ENCODE data around the gene FTCD. TPM values are rescaled to one million over a fixed set of nuclear protein-coding genes. Genes with fewer than 3 reads are reported as not detected.

FTCD gene
- total and polyA plus RNA-seq, 10 of the 15 experiments (the other 5 are each of a cell fraction or from before 2014, with no cell fraction given): 0.27 to 0.28 TPM; not detected in 8

DNA sequence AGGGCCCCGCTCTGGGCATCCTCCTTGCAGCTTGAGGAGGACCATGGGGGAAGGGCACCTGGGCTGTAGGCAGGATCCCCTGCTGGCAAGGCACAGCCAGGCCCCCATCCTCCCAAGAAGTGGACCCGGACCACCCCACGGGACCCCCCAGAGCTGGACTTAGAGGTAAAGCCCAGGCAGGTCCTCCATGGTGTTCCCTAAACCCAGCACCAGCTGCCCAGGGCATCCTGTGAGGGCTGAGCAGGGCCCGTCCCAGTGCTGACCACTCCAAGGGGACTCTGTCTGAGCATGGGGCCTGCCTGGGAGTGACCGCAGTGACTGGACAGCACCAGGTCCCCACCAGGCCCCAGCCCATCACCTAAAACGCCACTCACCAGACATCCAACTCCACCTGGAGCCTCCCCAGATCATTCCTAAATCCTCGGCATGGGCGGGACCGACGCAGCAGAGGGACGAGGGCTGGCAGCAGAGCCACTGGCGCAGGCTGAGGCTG is 36.2 kb downstream of the FTCD start:
- WGBS (ENCODE audit: insufficient coverage, insufficient replicate concordance, low lambda C conversion rate, missing lambda C conversion rate): 45% methylated on average over 12 of the region's 12 CpGs
- ChIA-PET CTCF (no interaction called here), SMC1A (ENCODE audit: uncharacterized antibody, unreplicated experiment) (no interaction called here), RAD21 (ENCODE audit: unreplicated experiment) (no interaction called here), POLR2A (no interaction called here)
- Histone ChIP-seq H4K20me1 (ENCODE audit: control insufficient read depth, insufficient read depth) (no peaks in the 10 kb centered on the region), H2AFZ (ENCODE audit: control insufficient read depth, low read depth, low read length) (no peak overlapping the region), H3K27me3 (replicated peaks in 1 of 2; ENCODE audit: control insufficient read depth in 2 of 2, insufficient read depth in 2 of 2, low read length in 1 of 2) (no peaks in the 10 kb centered on the region), H3K79me2 (ENCODE audit: control insufficient read depth, insufficient read depth, low read length) (no peaks in the 10 kb centered on the region), H3K4me3 (no peak overlapping the region), H3K27ac (ENCODE audit: control insufficient read depth, insufficient read depth) (no peak overlapping the region), H3K4me2 (ENCODE audit: control insufficient read depth, insufficient read depth) (no peak overlapping the region), H3K4me1 (ENCODE audit: control insufficient read depth, insufficient read depth, low read length) (no peaks in the 10 kb centered on the region), H3K9ac (ENCODE audit: control insufficient read depth, insufficient read depth, low read length) (no peak overlapping the region), H3K9me3 (replicated peaks; ENCODE audit: control insufficient read depth, insufficient read depth, low read length) (no peaks in the 10 kb centered on the region; the same call in 2 of the 3 replicates), H3K36me3 (ENCODE audit: control insufficient read depth in 2 of 2, insufficient read depth in 2 of 2, low read length in 1 of 2) (no peaks in the 10 kb centered on the region)
- BruUV-seq (replicated peaks): no TSS peak
- TF ChIP-seq ATF7 (IDR thresholded peaks at IDR 0.05; ENCODE audit: low read depth) (no peak), ZSCAN29 (IDR thresholded peaks at IDR 0.05) (no peak), DPF2 (IDR thresholded peaks at IDR 0.05) (no peak), PML (IDR thresholded peaks at IDR 0.05; ENCODE audit: low read length) (no peak), ASH2L (IDR thresholded peaks at IDR 0.05; ENCODE audit: borderline replicate concordance, low read depth) (no peak), FOS (IDR thresholded peaks at IDR 0.05; ENCODE audit: borderline replicate concordance, extremely low read depth, insufficient read length) (no peak), KDM1A (IDR thresholded peaks at IDR 0.05; ENCODE audit: borderline replicate concordance) (no peak), NBN (IDR thresholded peaks at IDR 0.05) (no peak), JUNB (IDR thresholded peaks at IDR 0.05) (no peak), HCFC1 (IDR thresholded peaks at IDR 0.05; ENCODE audit: low read length) (no peak), NFXL1 (IDR thresholded peaks at IDR 0.05; ENCODE audit: borderline replicate concordance) (no peak), NFIC (IDR thresholded peaks at IDR 0.05; ENCODE audit: low read depth, low read length) (no peak), CBFB (IDR thresholded peaks at IDR 0.05; ENCODE audit: low read depth) (no peak), CHD1 (IDR thresholded peaks at IDR 0.05; ENCODE audit: low read depth, low read length) (no peak), SMAD5 (IDR thresholded peaks at IDR 0.05; ENCODE audit: low read depth) (no peak), BMI1 (IDR thresholded peaks at IDR 0.05; ENCODE audit: borderline replicate concordance) (no peak), SPI1 (IDR thresholded peaks at IDR 0.05; ENCODE audit: borderline replicate concordance, insufficient read depth, low read depth, low read length) (no peak), BCL11A (IDR thresholded peaks at IDR 0.05; ENCODE audit: low read depth, low read length) (no peak)
- TF ChIP-seq, protein P1, sequence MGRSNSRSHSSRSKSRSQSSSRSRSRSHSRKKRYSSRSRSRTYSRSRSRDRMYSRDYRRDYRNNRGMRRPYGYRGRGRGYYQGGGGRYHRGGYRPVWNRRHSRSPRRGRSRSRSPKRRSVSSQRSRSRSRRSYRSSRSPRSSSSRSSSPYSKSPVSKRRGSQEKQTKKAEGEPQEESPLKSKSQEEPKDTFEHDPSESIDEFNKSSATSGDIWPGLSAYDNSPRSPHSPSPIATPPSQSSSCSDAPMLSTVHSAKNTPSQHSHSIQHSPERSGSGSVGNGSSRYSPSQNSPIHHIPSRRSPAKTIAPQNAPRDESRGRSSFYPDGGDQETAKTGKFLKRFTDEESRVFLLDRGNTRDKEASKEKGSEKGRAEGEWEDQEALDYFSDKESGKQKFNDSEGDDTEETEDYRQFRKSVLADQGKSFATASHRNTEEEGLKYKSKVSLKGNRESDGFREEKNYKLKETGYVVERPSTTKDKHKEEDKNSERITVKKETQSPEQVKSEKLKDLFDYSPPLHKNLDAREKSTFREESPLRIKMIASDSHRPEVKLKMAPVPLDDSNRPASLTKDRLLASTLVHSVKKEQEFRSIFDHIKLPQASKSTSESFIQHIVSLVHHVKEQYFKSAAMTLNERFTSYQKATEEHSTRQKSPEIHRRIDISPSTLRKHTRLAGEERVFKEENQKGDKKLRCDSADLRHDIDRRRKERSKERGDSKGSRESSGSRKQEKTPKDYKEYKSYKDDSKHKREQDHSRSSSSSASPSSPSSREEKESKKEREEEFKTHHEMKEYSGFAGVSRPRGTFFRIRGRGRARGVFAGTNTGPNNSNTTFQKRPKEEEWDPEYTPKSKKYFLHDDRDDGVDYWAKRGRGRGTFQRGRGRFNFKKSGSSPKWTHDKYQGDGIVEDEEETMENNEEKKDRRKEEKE (IDR thresholded peaks at IDR 0.05): no peak
- TF ChIP-seq, protein P2, sequence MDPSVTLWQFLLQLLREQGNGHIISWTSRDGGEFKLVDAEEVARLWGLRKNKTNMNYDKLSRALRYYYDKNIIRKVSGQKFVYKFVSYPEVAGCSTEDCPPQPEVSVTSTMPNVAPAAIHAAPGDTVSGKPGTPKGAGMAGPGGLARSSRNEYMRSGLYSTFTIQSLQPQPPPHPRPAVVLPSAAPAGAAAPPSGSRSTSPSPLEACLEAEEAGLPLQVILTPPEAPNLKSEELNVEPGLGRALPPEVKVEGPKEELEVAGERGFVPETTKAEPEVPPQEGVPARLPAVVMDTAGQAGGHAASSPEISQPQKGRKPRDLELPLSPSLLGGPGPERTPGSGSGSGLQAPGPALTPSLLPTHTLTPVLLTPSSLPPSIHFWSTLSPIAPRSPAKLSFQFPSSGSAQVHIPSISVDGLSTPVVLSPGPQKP (IDR thresholded peaks at IDR 0.05; ENCODE audit: low read depth, low read length): no peak
- FAIRE-seq: no peak
- intact Hi-C loops (cut with micrococcal nuclease; ENCODE audit: unreplicated experiment): no loop called here
- no peak for DNase-seq (ENCODE audit: low read depth, low spot score)
- in situ Hi-C loops (cut with MboI): no loop called here
- no peak for ATAC-seq

Measured in GM12878 (cell line).